HG02571 (cell line): ENCODE data around the gene AFF1.
"Not testable (repeated sequence)": the region's sequence is repeated elsewhere in the genome, so short reads cannot be mapped to it uniquely, and the experiment has no call there.

ENCODE experiments used
- ATAC-seq: cut with Tn5 transposase; IDR thresholded peaks from one replicate; pipeline ENCODE4 v1.9.1; 2021; ENCODE audit warnings: mild to moderate bottlenecking, moderate library complexity; ENCODE audit not compliant: unreplicated experiment

AFF1 gene

GRCh38 chr4:87010192-87010591 is 75.4 kb downstream of the AFF1 start:
- no peak for ATAC-seq

DNA sequence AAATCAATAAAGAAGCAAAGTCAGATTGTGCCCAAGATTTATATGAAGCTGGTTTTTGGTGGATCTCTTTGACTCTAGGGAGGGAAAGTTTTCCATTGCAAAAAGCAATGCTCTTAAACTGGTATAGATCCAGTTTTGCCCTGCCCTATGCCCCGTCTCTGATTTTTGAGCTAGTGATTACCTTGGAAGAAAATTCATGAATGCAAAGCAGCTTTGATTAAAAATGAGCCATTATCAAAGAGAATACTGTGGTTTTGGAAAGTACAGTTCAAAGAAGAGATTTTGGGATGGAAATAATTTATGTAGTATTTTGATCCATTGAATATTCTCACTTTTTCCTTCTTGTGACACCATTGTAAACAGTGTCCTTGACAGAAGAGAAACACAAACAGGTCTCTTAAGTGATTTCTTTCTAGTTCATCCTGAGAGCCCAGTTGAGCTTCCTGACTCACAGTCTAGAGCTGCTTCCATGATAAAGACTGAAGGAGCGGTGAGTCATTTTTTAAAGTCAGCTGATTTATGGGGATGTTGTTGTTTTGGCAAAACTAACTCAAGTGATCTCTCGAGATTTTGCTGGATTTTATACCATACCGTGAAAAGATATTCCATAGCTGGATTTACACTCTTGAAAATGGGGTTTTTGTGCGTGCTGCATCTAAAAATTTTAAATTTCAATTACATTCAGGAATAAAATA is 76.7 kb downstream of the AFF1 start:
- ATAC-seq: no peak

DNA sequence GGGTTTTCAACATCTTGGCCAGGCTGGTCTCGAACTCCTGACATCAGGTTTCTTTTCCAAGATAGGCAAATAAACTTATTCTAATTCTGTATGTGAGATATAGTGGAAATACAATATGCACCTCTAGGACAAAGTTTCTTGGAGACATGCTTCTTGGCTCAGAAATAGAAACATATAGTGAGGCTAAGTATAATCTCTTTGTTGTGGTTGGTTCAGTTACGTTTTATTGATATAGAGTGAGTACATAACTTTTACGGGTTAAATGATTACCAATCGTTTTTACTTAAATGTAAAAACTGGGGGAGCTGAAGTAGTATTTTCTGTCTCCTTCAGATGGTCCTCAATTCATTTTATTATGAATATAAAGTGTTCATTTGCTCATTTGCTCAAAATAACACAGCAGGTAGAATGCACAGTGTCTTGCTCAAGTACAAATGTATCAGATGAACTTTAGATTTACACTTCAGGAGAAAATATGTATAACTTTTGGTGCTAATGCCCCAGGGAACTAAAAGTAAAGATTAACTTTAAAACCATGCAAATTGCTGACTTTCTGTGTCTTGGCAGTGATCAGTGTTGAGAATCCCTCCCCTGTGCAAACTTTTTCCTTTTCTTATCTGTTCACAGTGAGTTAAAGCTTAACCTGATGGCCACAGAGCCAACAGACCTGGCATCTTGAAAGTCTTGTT is 77.6 kb downstream of the AFF1 start:
- peak; percentile 45 for ATAC-seq

GRCh38 chr4:87012954-87013308 is 78.1 kb downstream of the AFF1 start:
- ATAC-seq: not testable (repeated sequence)

DNA sequence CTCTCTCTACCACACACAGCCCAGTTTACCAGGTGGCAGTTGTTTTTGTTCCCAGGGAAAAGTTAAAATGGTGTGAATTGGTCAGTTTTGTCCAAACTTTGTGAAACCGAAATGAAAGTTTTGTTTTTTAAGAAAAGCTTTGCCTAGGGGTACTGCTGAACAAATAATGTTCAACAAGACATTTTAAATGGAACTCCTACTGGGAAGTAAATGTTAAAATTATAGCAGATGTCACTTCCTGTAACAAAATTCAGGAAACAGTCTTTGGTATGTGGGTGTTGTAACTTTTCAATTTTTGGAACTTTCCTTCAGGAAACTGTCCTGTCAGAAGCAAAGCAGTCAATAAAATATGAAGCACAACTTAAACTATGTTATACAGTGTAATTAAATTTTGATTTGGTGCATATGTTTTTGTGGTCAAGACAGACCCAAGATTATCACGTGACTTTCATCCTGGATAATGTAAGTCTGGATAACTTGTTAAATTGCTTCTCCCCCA is 79.5 kb downstream of the AFF1 start:
- no peak for ATAC-seq

DNA sequence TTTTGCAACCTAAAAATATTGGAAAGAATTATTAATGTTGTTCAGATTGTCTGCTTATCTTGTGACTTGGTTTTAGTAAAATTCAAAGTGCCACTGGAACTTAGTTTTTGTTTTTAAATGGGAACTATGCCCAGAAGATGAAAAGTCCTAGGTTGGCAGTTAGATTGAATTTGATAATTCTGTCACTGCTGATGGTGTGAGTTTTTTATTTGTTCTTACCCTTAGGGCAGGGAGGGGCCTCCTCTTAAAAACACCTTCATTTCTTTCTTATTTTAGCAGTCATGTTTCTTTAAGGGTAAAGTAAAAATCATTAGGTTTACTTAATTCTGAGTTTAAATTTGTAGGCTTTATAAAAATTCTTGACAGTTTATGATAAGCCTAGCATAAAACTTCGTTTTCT is 80.6 kb downstream of the AFF1 start:
- no peak for ATAC-seq

GRCh38 chr4:87017580-87018342 is 83.0 kb downstream of the AFF1 start:
- ATAC-seq: no peak

DNA sequence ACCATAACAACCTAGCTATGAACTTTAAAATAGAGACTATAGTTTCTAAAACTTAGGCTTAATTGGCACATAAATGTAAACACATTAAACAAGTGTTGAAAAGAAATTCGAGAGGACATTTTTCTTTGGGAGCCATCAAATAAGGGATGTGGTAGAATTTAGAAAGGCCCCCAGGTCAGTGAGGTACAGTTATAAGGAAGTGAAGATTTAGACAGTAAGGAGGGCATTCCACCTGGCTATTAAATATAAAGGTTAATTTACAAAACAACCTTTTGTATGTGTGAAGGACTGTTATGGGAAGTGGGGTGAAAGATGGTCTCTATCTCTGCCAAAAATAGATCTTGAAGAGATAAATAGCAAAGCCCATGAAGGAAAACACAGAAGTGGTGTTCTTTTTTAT is 83.9 kb downstream of the AFF1 start:
- no peak for ATAC-seq

GRCh38 chr4:87019246-87019791 is 84.5 kb downstream of the AFF1 start:
- ATAC-seq: no peak

DNA sequence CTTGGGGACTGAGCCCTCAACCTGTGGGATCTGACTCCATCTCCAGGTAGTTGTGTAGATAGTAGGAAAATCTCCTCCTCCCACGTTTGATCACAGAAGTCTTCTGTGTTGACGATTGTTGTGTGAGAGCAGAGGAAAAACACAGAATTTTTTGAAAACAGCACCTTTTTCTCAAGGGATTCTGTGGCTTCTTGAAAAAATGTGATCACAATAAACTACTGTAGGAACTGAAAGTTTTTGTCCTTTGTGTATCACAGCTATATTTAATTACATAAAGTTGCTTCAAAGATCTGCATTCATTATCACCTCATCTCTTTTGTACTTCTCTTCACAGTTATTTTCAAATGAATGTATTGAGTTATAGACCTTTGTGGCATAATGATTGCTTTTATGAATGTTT is 85.1 kb downstream of the AFF1 start:
- no peak for ATAC-seq

GRCh38 chr4:87024201-87024600 is 89.4 kb downstream of the AFF1 start:
- ATAC-seq: no peak

- ATAC-seq: no peak
Observed at GRCh38 chr4:87025023-87025613, 90.3 kb downstream of the AFF1 start.

GRCh38 chr4:87025614-87026041 is 90.8 kb downstream of the AFF1 start:
- peak; percentile 58 for ATAC-seq

DNA sequence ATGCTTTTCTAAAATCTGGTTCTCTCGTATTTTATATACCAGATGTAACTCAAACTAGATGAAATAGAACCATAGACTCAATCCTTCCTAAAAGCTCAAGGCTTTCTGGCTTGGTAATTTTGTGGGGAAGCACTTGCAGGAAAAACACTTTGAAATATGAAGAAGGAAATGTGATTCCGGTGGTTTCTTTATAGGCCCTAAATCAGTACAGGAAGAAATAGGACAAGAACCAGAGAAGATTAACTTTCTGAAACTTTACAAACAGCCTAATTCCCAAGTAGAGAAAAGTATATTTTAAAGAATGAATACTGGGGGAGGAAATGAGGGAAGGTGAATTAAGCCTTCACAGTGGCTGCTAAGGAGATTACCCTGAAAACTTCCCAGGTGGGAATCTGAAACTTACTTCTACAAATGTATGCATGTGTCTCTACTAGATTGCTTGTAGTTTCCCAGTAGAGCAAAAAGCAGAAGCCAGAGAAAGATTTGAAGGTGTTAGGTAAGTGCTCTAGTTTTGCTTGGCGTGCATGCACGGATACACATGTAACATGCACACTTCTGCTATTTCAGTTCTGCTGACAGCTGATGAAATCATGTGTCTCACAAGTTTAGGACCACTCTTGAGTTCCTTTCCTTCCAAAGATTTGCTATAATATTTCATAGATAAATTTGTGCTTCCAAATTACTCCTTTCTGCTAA is 92.1 kb downstream of the AFF1 start:
- peak; percentile 74 for ATAC-seq

GRCh38 chr4:87029356-87029755 is 94.5 kb downstream of the AFF1 start:
- ATAC-seq: no peak

- no peak for ATAC-seq
Observed at GRCh38 chr4:87030124-87030523, 95.3 kb downstream of the AFF1 start.

- no peak for ATAC-seq
Observed at GRCh38 chr4:87030755-87031441, 96.1 kb downstream of the AFF1 start.

- ATAC-seq: no peak
Observed at GRCh38 chr4:87031920-87032319, 97.1 kb downstream of the AFF1 start.

DNA sequence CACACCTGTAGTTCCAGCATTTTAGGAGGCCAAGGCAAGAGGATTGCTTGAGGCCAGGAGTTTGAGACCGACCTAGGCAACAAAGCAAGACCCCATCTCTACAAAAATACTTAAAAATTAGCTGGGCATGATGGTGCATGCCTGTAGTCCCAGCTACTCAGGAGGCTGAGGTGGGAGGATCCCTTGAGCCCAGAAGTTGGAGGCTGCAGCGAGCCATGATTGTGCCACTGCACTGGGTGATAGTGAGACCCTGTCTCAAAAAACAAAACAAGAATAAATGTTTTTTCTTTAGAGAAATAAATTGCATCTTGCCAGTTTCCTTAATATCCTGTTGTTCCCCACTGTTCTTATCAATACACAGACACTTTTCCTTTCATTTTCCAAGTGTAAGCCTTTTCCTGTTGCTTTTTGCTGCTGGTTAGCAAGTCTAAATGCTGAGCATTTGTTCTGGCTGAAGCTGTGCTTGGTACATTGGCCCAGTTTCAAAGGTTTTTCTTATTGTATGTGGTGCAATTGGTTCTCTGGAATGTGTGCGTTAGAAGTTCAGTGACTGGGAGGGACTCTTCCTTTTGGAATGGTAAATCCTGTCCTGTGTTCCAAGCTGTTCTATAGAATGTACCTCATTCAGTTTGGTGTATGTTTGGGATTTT is 98.2 kb downstream of the AFF1 start:
- ATAC-seq: no peak
